ENCODE measurements around the gene ZNF169. TPM values are rescaled to one million over a fixed set of nuclear protein-coding genes. Genes with fewer than 3 reads are reported as not detected.

Gene ZNF169
- total RNA-seq: 2.1 and 3.1 TPM in 2 replicates

DNA sequence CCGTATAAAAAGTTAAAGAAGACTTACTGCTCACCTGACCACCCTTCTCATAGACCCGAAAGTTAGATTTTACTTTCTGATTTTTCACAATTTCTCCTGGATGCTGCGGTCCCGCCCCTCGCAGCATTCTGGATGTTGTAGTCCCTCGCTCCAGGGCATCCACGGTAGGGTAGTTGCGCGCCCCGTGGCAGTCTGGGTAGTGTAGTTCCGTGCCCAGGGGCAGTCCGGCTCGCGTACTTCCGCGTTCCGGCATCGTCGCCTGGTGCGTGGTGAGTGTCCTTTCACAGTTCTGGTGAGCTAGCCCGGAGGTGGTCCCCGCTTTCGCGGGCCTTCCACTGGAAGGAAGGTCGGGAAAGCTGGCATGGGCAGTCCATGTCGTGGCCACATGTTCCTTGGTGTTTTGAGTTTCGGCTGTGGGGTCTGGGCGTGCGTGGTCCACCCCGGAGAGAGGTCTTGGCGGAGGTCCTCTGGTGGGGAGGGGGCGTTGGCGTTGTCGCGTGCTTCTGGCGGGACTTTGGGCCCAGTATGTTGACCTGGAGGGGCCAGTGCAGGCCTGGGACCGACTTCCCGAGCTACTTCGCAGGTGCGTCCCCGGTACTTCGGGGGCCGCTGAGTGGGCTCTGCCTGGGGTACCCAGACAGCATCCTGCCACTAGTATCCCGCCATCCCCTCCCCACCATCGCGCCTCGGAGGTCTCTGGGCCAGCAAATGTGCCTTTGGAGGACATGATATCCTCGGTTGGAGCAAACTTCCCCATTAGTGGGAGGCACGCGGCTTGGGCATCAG lies at the start of gene ZNF169:
ZNF169 (plus strand) TSS at position 222 of the 786 bp plus-strand sequence. CDS start 19,515 bp downstream, outside the sequence.

GRCh38 chr9:94328544-94328943 lies 69.4 kb downstream of the ZNF169 start, which contains the start of gene NUTM2F:
Gene NUTM2F (minus strand): TSS chr9:94328644. CDS start chr9:94328623, 21 bp downstream.

Other genes starting within 250 kb of the ZNF169 start
- gene PTPDC1, start 174.8 kb upstream of the ZNF169 start, total RNA-seq: 2.6 and 4.0 TPM in 2 replicates
- gene NUTM2F, start 69.3 kb downstream of the ZNF169 start, total RNA-seq: not detected in 2 replicates